Right cardiac atrium (tissue), 5 donors: ENCODE results near the gene GGACT. TPM values are rescaled to one million over a fixed set of nuclear protein-coding genes. Genes with fewer than 3 reads are reported as not detected.

ENCODE experiments used
- ATAC-seq, 2 donors: fragments of 200-7000 bp; cut with Tn5 transposase; one replicate each; pipeline versions ENCODE4 v1.8.0 to v1.9.1; 2020; ENCODE audit warnings: moderate library complexity in 2 of 2, mild to moderate bottlenecking in 1 of 2
- DNase-seq, 3 donors: peaks; one replicate each; pipeline ENCODE4 v3.0.0-alpha.2; 2020
- H3K27ac ChIP-seq: one replicate; pipeline ENCODE4 v1.5.1; 2013; ENCODE audit warnings: mild to moderate bottlenecking, low read length, control low read depth, moderate library complexity
- H3K27me3 ChIP-seq: one replicate; pipeline ENCODE4 v1.6.1; 2013; ENCODE audit not compliant: control insufficient read depth, insufficient read depth
- H3K4me1 ChIP-seq: one replicate; pipeline ENCODE4 v1.6.1; 2013; ENCODE audit warnings: low read length; ENCODE audit not compliant: control insufficient read depth, insufficient read depth
- H3K4me3 ChIP-seq: one replicate; pipeline ENCODE4 v1.5.1; 2013; ENCODE audit warnings: low read length, control low read depth
- H3K9me3 ChIP-seq: one replicate; pipeline ENCODE4 v1.6.1; 2013; ENCODE audit warnings: low read length; ENCODE audit not compliant: control insufficient read depth
- WGBS: extraction: QIAGEN DNeasy Blood & Tissue Kit; methylation state at CpG from one replicate; pipeline ENCODE4 v1.1.7; 2013; 5-methylcytosine and 5-hydroxymethylcytosine counted together
- intact Hi-C, 4 donors: fragments of 100-400 bp; cut with DNase I; formaldehyde crosslinking; loops; one replicate each; pipeline versions ENCODE4 v1.11.0 to v1.14.0; 2022 to 2023
- polyA plus RNA-seq: library from polyadenylated mRNA; stranded (reverse); fragments of 200-250 nt; gene quantifications from one replicate; pipeline ENCODE4 v1.2.3, GENCODE V29; 2013
- total RNA-seq, 4 donors: library from RNA; stranded (reverse); fragmentation: NEBNext Ultra II Directional; extraction: Animal tissue kit (Norgen Biotek cat#: 25700); gene quantifications; one replicate each; pipeline ENCODE4 v1.2.1, GENCODE V29; 2021
- donor health status: healthy with polysubstance abuse.
- donor health status: DM: no; HTN: yes; CAD: no.
- donor health status: DM: no; HTN: no; CAD: no.
- donor health status: DM: no; HTN: yes; CAD: no; lungs with severe emphysema.
- donor health status: DM: yes; HTN: yes; CAD: no.

GGACT gene
- total and polyA plus RNA-seq, 5 donors, result 0.63 to 2.2 (median 1.6) TPM

GRCh38 chr13:100519626-100520025 lies 69.0 kb downstream of the GGACT start:
- Histone ChIP-seq H3K4me1 (no peaks in the 10 kb centered on the region), H3K4me3 (no peak overlapping the region), H3K9me3 (no peaks in the 10 kb centered on the region), H3K27me3 (no peaks in the 10 kb centered on the region), H3K27ac (no peak overlapping the region)
- DNase-seq (no peak), ATAC-seq (no peak)
- WGBS, result 96% methylated on average over 9 of the region's 9 CpGs
- intact Hi-C loops, result loop anchor here (5.0 to 10.0 kb wide), 4 partner anchors 275 to 865 kb away; no protein-coding TSS in a partner anchor

GRCh38 chr13:100518394-100519062 lies 70.1 kb downstream of the GGACT start:
- 94% methylated on average over 8 of the region's 8 CpGs for WGBS

GRCh38 chr13:100517728-100518127 lies 70.9 kb downstream of the GGACT start:
- Histone ChIP-seq H3K9me3 (no peaks in the 10 kb centered on the region), H3K27me3 (no peaks in the 10 kb centered on the region), H3K4me3 (no peak overlapping the region), H3K27ac (no peak overlapping the region), H3K4me1 (no peaks in the 10 kb centered on the region)
- no peak for ATAC-seq
- DNase-seq, result no peak
- 83% methylated on average over 13 of the region's 13 CpGs for WGBS
- intact Hi-C loops, result loop anchor here (5.0 to 10.0 kb wide), 4 partner anchors 273 to 863 kb away; no protein-coding TSS in a partner anchor

More at GRCh38 chr13:100518394-100519062, 70.1 kb downstream of the GGACT start:
- no peaks in the 10 kb centered on the region for H3K9me3 ChIP-seq
- H3K4me1 ChIP-seq, result no peaks in the 10 kb centered on the region
- H3K4me3 ChIP-seq, result no peak overlapping the region
- no peaks in the 10 kb centered on the region for H3K27me3 ChIP-seq
- DNase-seq (no peak), ATAC-seq (no peak)
- no peak overlapping the region for H3K27ac ChIP-seq
- intact Hi-C loops, result loop anchor here (5.0 to 10.0 kb wide), 4 partner anchors 274 to 864 kb away; no protein-coding TSS in a partner anchor

GRCh38 chr13:100517135-100517534 lies 71.5 kb downstream of the GGACT start:
- H3K27ac ChIP-seq, result no peak overlapping the region
- no peaks in the 10 kb centered on the region for H3K4me1 ChIP-seq
- WGBS, result 92% methylated on average over 9 of the region's 9 CpGs
- DNase-seq (no peak), ATAC-seq (peak in 1 of 2 donors; percentile 39)
- no peak overlapping the region for H3K4me3 ChIP-seq
- intact Hi-C loops, result loop anchor here (5.0 to 10.0 kb wide), 4 partner anchors 272 to 862 kb away; no protein-coding TSS in a partner anchor
- no peaks in the 10 kb centered on the region for H3K9me3 ChIP-seq
- no peaks in the 10 kb centered on the region for H3K27me3 ChIP-seq

GRCh38 chr13:100515410-100515800 lies 73.2 kb downstream of the GGACT start:
- no peak overlapping the region for H3K27ac ChIP-seq
- no peak for DNase-seq
- no peaks in the 10 kb centered on the region for H3K9me3 ChIP-seq
- no peak overlapping the region for H3K4me3 ChIP-seq
- H3K4me1 ChIP-seq, result no peaks in the 10 kb centered on the region
- no peaks in the 10 kb centered on the region for H3K27me3 ChIP-seq
- 78% methylated on average over 20 of the region's 20 CpGs for WGBS
- ATAC-seq, result no peak
- intact Hi-C loops, result loop anchor here (2.0 to 10.0 kb wide), 5 partner anchors 271 to 861 kb away; no protein-coding TSS in a partner anchor

GRCh38 chr13:100514788-100515409 lies 73.7 kb downstream of the GGACT start:
- no peak overlapping the region for H3K27ac ChIP-seq
- no peaks in the 10 kb centered on the region for H3K27me3 ChIP-seq
- H3K9me3 ChIP-seq, result no peaks in the 10 kb centered on the region
- no peaks in the 10 kb centered on the region for H3K4me1 ChIP-seq
- no peak overlapping the region for H3K4me3 ChIP-seq
- intact Hi-C loops, result loop anchor here (2.0 to 10.0 kb wide), 5 partner anchors 270 to 860 kb away; no protein-coding TSS in a partner anchor
- peak; percentile 92 to 95 for ATAC-seq
- DNase-seq, result peak; percentile 79 to 93 (median 89)
- WGBS, result under 1% methylated on average over 5 of the region's 5 CpGs

GRCh38 chr13:100513987-100514670 lies 74.5 kb downstream of the GGACT start:
- no peak for DNase-seq
- ATAC-seq, result peak in 1 of 2 donors; percentile 13
- intact Hi-C loops, result loop anchor here (2.0 to 10.0 kb wide), 4 partner anchors 269 to 859 kb away; no protein-coding TSS in a partner anchor
- 69% methylated on average over 8 of the region's 8 CpGs for WGBS
- H3K27me3 ChIP-seq, result no peaks in the 10 kb centered on the region
- H3K4me1 ChIP-seq, result no peaks in the 10 kb centered on the region
- H3K27ac ChIP-seq, result no peak overlapping the region
- H3K9me3 ChIP-seq, result no peaks in the 10 kb centered on the region
- H3K4me3 ChIP-seq, result no peak overlapping the region

GRCh38 chr13:100513171-100513570 lies 75.4 kb downstream of the GGACT start:
- no peak for ATAC-seq
- no peak for DNase-seq
- H3K4me3 ChIP-seq, result no peak overlapping the region
- intact Hi-C loops, result loop anchor here in 3 of 4 donors (5.0 to 10.0 kb wide), 3 partner anchors 268 to 858 kb away; no protein-coding TSS in a partner anchor
- no peaks in the 10 kb centered on the region for H3K27me3 ChIP-seq
- no peak overlapping the region for H3K27ac ChIP-seq
- no peaks in the 10 kb centered on the region for H3K9me3 ChIP-seq
- WGBS, result 83% methylated on average over 3 of the region's 3 CpGs
- H3K4me1 ChIP-seq, result no peaks in the 10 kb centered on the region

- Histone ChIP-seq H3K27me3 (no peaks in the 10 kb centered on the region), H3K4me3 (no peak overlapping the region), H3K4me1 (no peaks in the 10 kb centered on the region), H3K9me3 (no peaks in the 10 kb centered on the region), H3K27ac (no peak overlapping the region)
- intact Hi-C loops, result loop anchor here in 3 of 4 donors (5.0 to 10.0 kb wide), 3 partner anchors 268 to 858 kb away; no protein-coding TSS in a partner anchor
- no peak for DNase-seq
- 92% methylated on average over 9 of the region's 9 CpGs for WGBS
- ATAC-seq, result no peak
These were observed 76.2 kb downstream of the GGACT start for GRCh38 chr13:100512422-100512821.

- intact Hi-C loops, result loop anchor here in 3 of 4 donors (5.0 to 10.0 kb wide), 3 partner anchors 267 to 857 kb away; no protein-coding TSS in a partner anchor
- Histone ChIP-seq H3K4me3 (no peak overlapping the region), H3K27ac (no peak overlapping the region), H3K4me1 (no peaks in the 10 kb centered on the region), H3K27me3 (no peaks in the 10 kb centered on the region), H3K9me3 (no peaks in the 10 kb centered on the region)
- DNase-seq, result no peak
- peak; percentile 17 to 29 for ATAC-seq
- WGBS, result 64% methylated on average over 7 of the region's 7 CpGs
These were observed 77.1 kb downstream of the GGACT start for GRCh38 chr13:100511466-100511865.
